Measurements from ENCODE around the gene GUF1.
A peak's percentile ranks its signal among the peaks of the same experiment; 100 is the strongest.
"Not testable (repeated sequence)": the region's sequence is repeated elsewhere in the genome, so short reads cannot be mapped to it uniquely, and the experiment has no call there.

GUF1 gene

DNA sequence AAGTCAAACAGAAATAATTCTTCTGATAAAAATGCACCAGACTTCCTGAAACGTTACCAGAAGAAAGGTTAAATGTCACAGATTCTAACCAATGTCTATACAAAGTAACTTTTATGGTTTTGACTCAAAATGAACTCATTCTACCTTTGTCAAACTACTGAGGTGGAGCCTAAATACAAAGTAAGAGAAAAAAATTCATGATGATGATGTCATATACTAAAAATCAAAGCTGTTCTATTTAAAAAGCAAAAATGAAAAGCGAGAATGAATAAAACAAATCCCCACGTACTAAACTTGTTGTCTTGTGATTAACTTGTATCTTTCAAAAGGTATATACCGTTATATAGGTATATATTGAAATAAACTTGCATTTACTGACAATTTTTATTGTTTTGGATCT, 26.5 kb downstream of the GUF1 start:
- DNase-seq = no peak

DNA sequence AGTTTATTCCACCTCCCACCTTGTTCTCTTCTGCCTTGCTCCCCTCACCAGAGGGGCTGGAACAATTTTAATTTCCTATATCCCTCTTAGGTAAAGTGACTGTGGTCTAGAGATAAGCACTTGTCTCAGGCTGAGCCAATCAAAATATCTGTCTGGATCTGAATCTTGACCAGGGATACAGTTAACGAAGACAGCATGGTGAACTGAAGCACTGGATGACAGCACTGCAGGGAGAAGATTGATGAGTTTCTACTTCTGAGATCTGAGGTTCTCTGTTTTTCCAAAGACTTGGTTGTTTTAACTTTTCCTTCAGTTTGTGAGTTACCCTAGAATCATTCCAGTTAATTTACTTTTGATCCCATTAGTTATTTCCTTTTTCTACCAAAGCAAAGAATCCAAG, 34.9 kb downstream of the GUF1 start:
- DNase-seq = no peak

DNA sequence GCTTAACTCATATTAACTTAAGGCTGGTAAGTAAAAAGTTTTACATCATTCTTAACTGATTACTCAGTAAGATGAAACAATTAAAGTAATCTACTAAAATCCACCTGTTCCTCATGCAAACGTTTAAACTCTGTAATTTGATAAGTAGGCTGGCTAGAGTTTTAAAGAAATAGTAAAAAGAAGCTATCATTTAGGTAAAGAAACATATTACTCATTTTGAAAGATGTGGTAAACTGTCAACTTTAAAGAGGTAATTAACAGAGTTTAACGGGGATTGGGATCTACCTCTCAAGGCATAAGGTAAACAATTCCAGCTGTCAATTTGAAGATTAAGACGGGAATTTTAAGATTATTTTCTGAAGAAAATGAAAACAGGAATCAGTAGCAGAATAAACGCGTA, 38.4 kb downstream of the GUF1 start:
- no peak for DNase-seq

DNA sequence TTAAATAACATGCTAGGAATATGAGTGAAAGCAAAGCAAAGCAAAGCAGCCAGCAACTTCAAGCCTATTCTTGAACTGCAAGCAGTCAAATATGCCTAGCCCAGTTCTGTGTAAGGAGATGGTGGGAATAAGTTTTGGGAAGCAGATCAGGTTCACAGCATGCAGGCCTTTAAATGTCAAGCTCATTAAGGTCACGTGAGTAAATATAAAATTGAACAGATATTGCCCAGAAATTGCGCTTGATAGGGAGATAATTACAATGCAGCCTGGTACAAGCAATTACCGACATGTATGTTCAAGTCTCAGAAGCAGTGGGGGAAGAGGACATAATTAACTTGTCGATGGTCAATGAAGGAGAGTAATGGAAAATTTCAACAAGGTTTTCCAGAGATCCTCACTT, 42.2 kb downstream of the GUF1 start:
- no peak for DNase-seq

DNA sequence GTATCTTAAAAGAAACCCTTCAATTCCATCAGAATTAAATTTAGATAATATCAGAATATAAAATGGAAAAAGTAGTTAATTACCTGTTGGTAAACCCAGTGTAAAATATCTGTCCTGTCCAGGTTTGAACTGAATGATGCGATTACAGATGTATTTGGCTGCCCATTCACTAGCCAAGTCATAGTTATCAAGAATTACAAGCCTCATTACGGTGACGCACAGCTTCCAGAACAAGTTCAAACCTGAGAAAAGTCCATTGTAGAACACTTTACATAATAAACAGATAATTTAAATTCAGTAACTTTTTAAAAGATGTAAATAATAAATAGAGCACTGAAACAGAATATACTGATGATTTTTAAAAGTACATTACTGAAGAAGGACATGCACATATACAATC, 43.8 kb downstream of the GUF1 start:
- DNase-seq = no peak

DNA sequence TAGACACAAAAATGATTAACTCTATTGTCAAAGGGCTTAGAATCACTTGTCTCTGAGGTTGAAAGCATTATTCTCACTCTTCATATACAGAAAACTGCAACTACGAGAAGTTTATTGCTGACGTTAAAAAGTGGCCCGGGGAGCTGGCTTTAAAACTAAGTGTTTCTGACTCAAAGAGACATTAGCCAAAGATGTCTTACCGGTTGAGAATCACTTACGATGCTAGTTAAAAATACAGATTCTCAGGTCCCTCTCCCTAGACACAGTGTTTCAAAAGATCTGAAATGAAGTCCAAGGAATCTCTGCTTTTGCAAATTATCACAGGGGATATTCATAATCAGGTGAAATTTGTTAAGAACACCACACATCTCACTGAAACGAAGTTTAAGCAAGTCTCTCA, 46.9 kb downstream of the GUF1 start:
- DNase-seq = no peak

DNA sequence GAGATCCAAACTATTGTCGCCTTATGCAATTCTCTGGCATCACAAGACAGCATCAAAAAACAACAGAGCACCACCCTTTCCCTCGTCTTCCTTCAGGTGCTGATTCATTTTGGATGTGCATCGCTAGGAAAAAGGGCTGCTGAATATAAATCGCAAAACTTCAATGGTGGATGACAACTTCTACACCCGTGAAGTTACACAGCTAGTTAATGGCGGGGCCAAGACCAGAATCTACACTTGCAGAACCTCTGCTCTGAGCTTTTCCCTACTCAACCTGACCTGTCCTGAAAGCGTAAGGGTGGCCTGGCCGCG, 47.5 kb downstream of the GUF1 start:
- DNase-seq = no peak

DNA sequence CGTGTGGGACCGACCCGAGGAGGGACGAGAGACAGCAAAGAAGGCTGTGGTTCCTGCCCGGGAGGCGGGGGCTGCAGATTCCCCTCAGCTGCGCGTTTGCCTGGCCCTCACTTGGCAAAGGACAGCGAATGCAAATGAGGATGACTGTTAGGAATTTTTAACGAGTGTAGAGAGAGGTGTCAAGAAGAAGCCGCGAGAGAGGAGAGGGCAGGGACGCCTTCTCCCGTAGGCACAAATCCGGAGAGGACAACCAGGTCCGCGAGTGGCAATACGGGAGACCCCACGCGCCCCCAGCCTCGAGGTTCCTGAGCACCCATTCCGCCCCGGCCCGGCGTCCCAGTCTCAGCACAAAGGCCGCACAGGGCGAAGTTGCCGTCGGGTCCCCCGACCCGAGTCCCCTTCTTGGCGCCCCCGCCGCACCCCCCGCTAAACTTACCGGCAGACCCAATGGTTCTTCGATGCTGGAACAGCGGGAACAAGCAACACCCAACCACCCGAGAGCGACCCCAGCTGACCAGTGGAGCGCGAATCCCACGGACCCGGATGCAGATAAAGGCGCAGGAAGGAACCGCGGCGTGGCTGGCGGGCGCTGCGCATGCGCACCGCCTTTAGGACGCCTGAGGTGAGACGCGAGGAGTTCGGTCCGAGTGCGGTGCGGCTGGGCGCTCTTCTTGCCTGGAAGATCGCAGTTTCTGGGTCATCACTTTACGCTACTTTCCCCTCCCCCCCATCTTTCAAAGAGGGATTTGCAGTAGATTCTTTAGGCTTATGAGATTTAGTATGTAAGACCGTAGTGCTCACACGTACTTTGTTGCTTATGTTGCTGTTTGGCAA, 48.0 kb downstream of the GUF1 start, which contains the start of gene GNPDA2:
GNPDA2 (minus strand) TSS at position 519 of the 834 bp plus-strand sequence. CDS start 4,349 bp downstream, outside the sequence.
- peak; percentile 75 to 76 for DNase-seq

DNA sequence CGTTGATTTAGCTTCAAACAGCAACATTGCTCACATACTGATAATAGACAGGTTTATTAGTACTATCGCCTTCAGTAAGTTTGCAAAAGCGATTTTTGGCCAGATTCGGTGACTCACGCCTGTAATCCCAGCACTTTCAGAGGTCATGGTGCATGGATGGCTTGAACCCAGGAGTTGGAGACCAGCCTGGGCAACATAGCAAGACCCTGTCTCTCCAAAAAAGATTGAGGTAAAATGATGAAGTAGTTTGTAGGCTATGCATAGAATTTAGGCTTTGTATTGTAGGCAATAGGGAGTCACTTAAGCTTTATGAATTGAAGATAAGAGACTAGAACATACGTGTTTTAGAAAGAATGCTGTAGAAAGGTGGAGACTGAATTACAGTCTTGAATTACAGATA, 49.3 kb downstream of the GUF1 start:
- DNase-seq = no peak

DNA sequence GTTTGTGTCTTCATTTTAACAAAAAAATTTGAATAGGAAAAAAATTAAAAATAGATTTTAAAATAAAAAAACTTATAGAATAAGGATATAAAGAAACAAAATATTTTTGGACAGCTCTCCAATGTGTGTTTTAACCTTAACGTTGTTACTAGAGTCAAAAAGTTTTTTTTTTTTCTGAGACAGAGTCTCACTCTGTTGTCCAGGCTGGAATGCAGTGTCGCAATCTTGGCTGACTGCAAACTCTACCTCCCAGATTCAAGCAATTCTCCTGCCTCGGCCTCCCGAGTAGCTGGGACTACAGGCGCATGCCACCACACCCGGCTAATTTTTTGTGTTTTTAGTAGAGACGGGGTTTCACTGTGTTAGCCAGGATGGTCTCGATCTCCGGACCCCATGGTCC, 50.5 kb downstream of the GUF1 start:
- DNase-seq = not testable (repeated sequence)

DNA sequence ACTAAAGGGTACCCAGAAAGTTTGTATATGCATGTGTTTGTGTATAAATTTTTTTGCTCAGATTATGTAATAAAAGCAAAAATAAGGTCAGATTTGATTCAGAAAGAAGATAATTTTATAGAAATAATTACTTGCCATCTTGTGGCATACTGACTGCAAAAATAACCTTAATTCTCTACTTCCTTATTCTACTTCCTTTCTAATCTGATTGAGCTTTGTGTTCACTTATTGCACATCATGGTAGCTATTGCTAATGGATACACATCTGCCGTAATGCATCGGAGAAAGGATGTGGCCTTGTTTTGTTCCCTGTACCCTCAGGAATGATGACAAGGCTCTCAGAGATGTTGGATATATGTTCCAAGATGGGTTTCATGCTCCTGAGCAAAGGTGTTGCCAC, 58.7 kb downstream of the GUF1 start:
- DNase-seq = no peak

DNA sequence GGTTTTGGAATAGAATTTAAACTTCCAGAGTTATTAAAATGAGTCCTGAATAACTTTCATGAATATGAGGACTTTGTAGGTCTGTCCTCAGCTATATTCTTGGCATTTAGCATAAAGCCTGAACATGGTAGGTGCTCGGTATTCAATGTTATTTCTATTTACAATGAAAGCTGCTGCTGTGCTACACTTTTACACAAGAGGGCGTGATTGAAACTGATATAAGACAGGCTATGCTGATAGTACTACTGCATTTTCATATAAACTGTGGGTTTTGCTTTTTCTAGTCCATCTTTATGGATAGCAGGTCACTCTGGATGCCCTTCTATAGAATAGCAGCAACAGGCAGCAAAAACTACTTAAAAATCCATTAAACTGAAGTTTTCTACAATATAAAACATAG, 60.4 kb downstream of the GUF1 start:
- no peak for DNase-seq

DNA sequence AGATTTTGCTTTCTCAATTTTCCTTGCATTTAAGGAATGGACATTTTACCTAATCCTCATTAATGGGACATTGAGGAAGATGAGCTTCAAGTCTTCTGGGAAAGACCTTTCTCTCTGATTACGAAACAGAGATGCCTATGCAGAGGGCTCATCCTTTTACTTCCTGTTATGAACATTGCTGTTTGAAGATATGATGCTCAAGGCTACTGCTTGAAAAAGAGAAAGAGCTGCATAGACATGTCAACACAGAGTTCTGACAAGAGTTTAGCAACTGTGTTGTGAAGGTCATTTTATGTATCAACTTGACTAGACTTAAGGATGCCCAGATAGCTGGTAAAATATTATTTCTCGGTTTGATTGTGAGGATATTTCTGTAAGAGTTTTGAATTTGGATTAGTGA, 62.0 kb downstream of the GUF1 start:
- DNase-seq = no peak
